T-helper 17 cell (primary cell): Measurements from ENCODE around the gene SOWAHD. TPM values are rescaled to one million over a fixed set of nuclear protein-coding genes. Genes with fewer than 3 reads are reported as not detected.

Experiments
- ATAC-seq: fragments of 150-1000 bp; cut with Tn5 transposase; 2 replicates; pipeline ENCODE4 v1.10.0; 2021; ENCODE audit warnings: mild to moderate bottlenecking, moderate library complexity
- DNase-seq, 3 donors: peaks; one replicate each; pipeline versions ENCODE4 v3.0.0 to v3.0.0-alpha.2; 2020 to 2021
- H3K9me3 ChIP-seq: one replicate; pipeline ENCODE4 v1.7.0; 2013; ENCODE audit warnings: low read length, mild to moderate bottlenecking; ENCODE audit not compliant: control insufficient read depth, poor library complexity, severe bottlenecking
- H3K27ac Mint-ChIP-seq: one replicate; pipeline ENCODE4 v1.8.0; 2022; ENCODE audit warnings: mild to moderate bottlenecking, moderate library complexity, mixed read lengths
- H3K27me3 Mint-ChIP-seq: one replicate; pipeline ENCODE4 v1.8.0; 2022; ENCODE audit warnings: mixed read lengths
- H3K36me3 Mint-ChIP-seq: one replicate; pipeline ENCODE4 v1.8.0; 2022; ENCODE audit warnings: low read depth, mixed read lengths
- H3K4me1 Mint-ChIP-seq: one replicate; pipeline ENCODE4 v1.8.0; 2022; ENCODE audit warnings: mild to moderate bottlenecking, mixed read lengths
- H3K4me3 Mint-ChIP-seq: one replicate; pipeline ENCODE4 v1.8.0; 2022; ENCODE audit warnings: mild to moderate bottlenecking, moderate library complexity, mixed read lengths
- total RNA-seq, 4 donors: library from RNA in 2 of 4; stranded (reverse) in 2 of 4; gene quantifications; one replicate each; pipeline ENCODE4 v1.2.3 and lab custom pipeline; 2022 to 2026

SOWAHD gene
- total RNA-seq, result under 1 TPM in 1 of 2 donors, not detected in 1; 0.65 TPM
- 0 to 0.15 reads per million in 2 donors for total RNA-seq (lab: John Stamatoyannopoulos, UW)

GRCh38 chrX:119757979-119758730 lies at the start of gene SOWAHD:
TSS of gene SOWAHD (plus strand) at chrX:119758588. CDS start at chrX:119758668, 80 bp downstream.
- no peaks in the 10 kb centered on the region for H3K27me3 Mint-ChIP-seq
- H3K4me3 Mint-ChIP-seq, result peak within 1 kb of the TSS; percentile 83
- peak; percentile 30 for ATAC-seq
- peak within 1 kb of the TSS; percentile 95 for H3K27ac Mint-ChIP-seq
- DNase-seq, result peak in 2 of 3 donors; percentile 40 to 48
- no peaks in the 10 kb centered on the region for H3K9me3 ChIP-seq
- H3K36me3 Mint-ChIP-seq, result no peaks in the 10 kb centered on the region
- H3K4me1 Mint-ChIP-seq, result peaks cover 37% of the 10 kb centered on the region

GRCh38 chrX:119708936-119709335 lies 49.5 kb upstream of the SOWAHD start:
- H3K4me1 Mint-ChIP-seq, result peaks cover 4% of the 10 kb centered on the region
- H3K9me3 ChIP-seq, result no peaks in the 10 kb centered on the region
- H3K4me3 Mint-ChIP-seq, result no peak overlapping the region
- no peaks in the 10 kb centered on the region for H3K27me3 Mint-ChIP-seq
- H3K36me3 Mint-ChIP-seq, result no peaks in the 10 kb centered on the region
- H3K27ac Mint-ChIP-seq, result no peak overlapping the region
- ATAC-seq (no peak), DNase-seq (no peak)

GRCh38 chrX:119709630-119710029 lies 48.8 kb upstream of the SOWAHD start:
- Mint-ChIP-seq H3K4me1 (peaks cover 4% of the 10 kb centered on the region), H3K4me3 (no peak overlapping the region), H3K36me3 (no peaks in the 10 kb centered on the region), H3K27me3 (no peaks in the 10 kb centered on the region), H3K27ac (no peak overlapping the region)
- DNase-seq (no peak), ATAC-seq (no peak)
- H3K9me3 ChIP-seq, result no peaks in the 10 kb centered on the region

GRCh38 chrX:119721487-119721886 lies 36.9 kb upstream of the SOWAHD start:
- no peaks in the 10 kb centered on the region for H3K9me3 ChIP-seq
- ATAC-seq (no peak), DNase-seq (no peak)
- Mint-ChIP-seq H3K27me3 (no peaks in the 10 kb centered on the region), H3K4me1 (no peaks in the 10 kb centered on the region), H3K36me3 (no peaks in the 10 kb centered on the region), H3K4me3 (no peak overlapping the region), H3K27ac (no peak overlapping the region)

- ATAC-seq (no peak), DNase-seq (no peak)
- no peak overlapping the region for H3K4me3 Mint-ChIP-seq
- H3K4me1 Mint-ChIP-seq, result peaks cover under 1% of the 10 kb centered on the region
- H3K27me3 Mint-ChIP-seq, result no peaks in the 10 kb centered on the region
- H3K9me3 ChIP-seq, result no peaks in the 10 kb centered on the region
- no peak overlapping the region for H3K27ac Mint-ChIP-seq
- H3K36me3 Mint-ChIP-seq, result no peaks in the 10 kb centered on the region
Observed at GRCh38 chrX:119721926-119722325, 36.5 kb upstream of the SOWAHD start.

- Mint-ChIP-seq H3K36me3 (no peaks in the 10 kb centered on the region), H3K27me3 (no peaks in the 10 kb centered on the region), H3K4me1 (peaks cover 5% of the 10 kb centered on the region), H3K4me3 (peak overlapping the region; percentile 41), H3K27ac (peak overlapping the region; percentile 78)
- DNase-seq (no peak), ATAC-seq (peak; percentile 80)
- H3K9me3 ChIP-seq, result no peaks in the 10 kb centered on the region
Observed at GRCh38 chrX:119726900-119727555, 31.4 kb upstream of the SOWAHD start.

- peaks cover 5% of the 10 kb centered on the region for H3K4me1 Mint-ChIP-seq
- no peak overlapping the region for H3K27ac Mint-ChIP-seq
- H3K4me3 Mint-ChIP-seq, result no peak overlapping the region
- H3K27me3 Mint-ChIP-seq, result no peaks in the 10 kb centered on the region
- no peaks in the 10 kb centered on the region for H3K9me3 ChIP-seq
- no peak for ATAC-seq
- no peaks in the 10 kb centered on the region for H3K36me3 Mint-ChIP-seq
- no peak for DNase-seq
Observed at GRCh38 chrX:119728487-119728886, 29.9 kb upstream of the SOWAHD start.

- ATAC-seq (peak; percentile 59), DNase-seq (peak; percentile 22 to 54 (median 31))
- H3K4me1 Mint-ChIP-seq, result peaks cover 5% of the 10 kb centered on the region
- H3K4me3 Mint-ChIP-seq, result no peak overlapping the region
- H3K27me3 Mint-ChIP-seq, result no peaks in the 10 kb centered on the region
- no peaks in the 10 kb centered on the region for H3K9me3 ChIP-seq
- no peak overlapping the region for H3K27ac Mint-ChIP-seq
- no peaks in the 10 kb centered on the region for H3K36me3 Mint-ChIP-seq
Observed at GRCh38 chrX:119729408-119730201, 28.8 kb upstream of the SOWAHD start.

- ATAC-seq (no peak), DNase-seq (no peak)
- Mint-ChIP-seq H3K4me1 (no peaks in the 10 kb centered on the region), H3K36me3 (no peaks in the 10 kb centered on the region), H3K27me3 (no peaks in the 10 kb centered on the region), H3K4me3 (no peak overlapping the region), H3K27ac (no peak overlapping the region)
- no peaks in the 10 kb centered on the region for H3K9me3 ChIP-seq
Observed at GRCh38 chrX:119734897-119735339, 23.5 kb upstream of the SOWAHD start.

- DNase-seq, result no peak
- Mint-ChIP-seq H3K27ac (no peak overlapping the region), H3K36me3 (no peaks in the 10 kb centered on the region), H3K4me1 (no peaks in the 10 kb centered on the region), H3K27me3 (no peaks in the 10 kb centered on the region), H3K4me3 (no peak overlapping the region)
- H3K9me3 ChIP-seq, result no peaks in the 10 kb centered on the region
- ATAC-seq, result no peak
Observed at GRCh38 chrX:119735467-119735866, 22.9 kb upstream of the SOWAHD start.

GRCh38 chrX:119736206-119736764 lies 22.1 kb upstream of the SOWAHD start:
- H3K36me3 Mint-ChIP-seq, result no peaks in the 10 kb centered on the region
- no peak for DNase-seq

GRCh38 chrX:119738742-119739141 lies 19.6 kb upstream of the SOWAHD start:
- H3K36me3 Mint-ChIP-seq, result no peaks in the 10 kb centered on the region
- DNase-seq (no peak), ATAC-seq (no peak)
- no peak overlapping the region for H3K4me3 Mint-ChIP-seq
- no peaks in the 10 kb centered on the region for H3K4me1 Mint-ChIP-seq
- H3K9me3 ChIP-seq, result no peaks in the 10 kb centered on the region
- no peaks in the 10 kb centered on the region for H3K27me3 Mint-ChIP-seq
- H3K27ac Mint-ChIP-seq, result no peak overlapping the region

More at GRCh38 chrX:119736206-119736764, 22.1 kb upstream of the SOWAHD start:
- no peaks in the 10 kb centered on the region for H3K4me1 Mint-ChIP-seq
- H3K4me3 Mint-ChIP-seq, result no peak overlapping the region
- H3K27me3 Mint-ChIP-seq, result no peaks in the 10 kb centered on the region
- H3K27ac Mint-ChIP-seq, result no peak overlapping the region
- no peak for ATAC-seq
- no peaks in the 10 kb centered on the region for H3K9me3 ChIP-seq
